Calu3 (cell line): ENCODE results near the gene PAPPA2. TPM values are rescaled to one million over a fixed set of nuclear protein-coding genes. Genes with fewer than 3 reads are reported as not detected.

Experiments
- BruUV-seq: library from RNA; stranded (reverse); fragments of 400-500 nt; replicated peaks from 2 replicates; lab custom pipeline; 2021; lab: Mats Ljungman, UMichigan
- CTCF ChIA-PET: fragments of 300-600 bp; sonication (Branson Sonifier 250); formaldehyde crosslinking; loops from one replicate; lab custom pipeline; 2022; ENCODE audit warnings: antibody characterized with exemption; lab: Charles Lee
- DNase-seq: peaks from one replicate; pipeline ENCODE4 v3.0.0; 2022
- H3K27ac Mint-ChIP-seq: one replicate; pipeline ENCODE4 v1.8.0; 2022; ENCODE audit warnings: mixed read lengths; ENCODE audit not compliant: unreplicated experiment
- H3K27me3 Mint-ChIP-seq: one replicate; pipeline ENCODE4 v1.8.0; 2022; ENCODE audit warnings: mixed read lengths; ENCODE audit not compliant: unreplicated experiment
- H3K36me3 Mint-ChIP-seq: one replicate; pipeline ENCODE4 v1.8.0; 2022; ENCODE audit warnings: mild to moderate bottlenecking, moderate library complexity, mixed read lengths; ENCODE audit not compliant: insufficient read depth, unreplicated experiment
- H3K4me1 Mint-ChIP-seq: one replicate; pipeline ENCODE4 v1.8.0; 2022; ENCODE audit warnings: mild to moderate bottlenecking, low read depth, mixed read lengths; ENCODE audit not compliant: unreplicated experiment
- H3K4me3 Mint-ChIP-seq: one replicate; pipeline ENCODE4 v1.8.0; 2022; ENCODE audit warnings: mild to moderate bottlenecking, low read depth, moderate library complexity, mixed read lengths; ENCODE audit not compliant: unreplicated experiment
- H3K9me3 Mint-ChIP-seq: one replicate; pipeline ENCODE4 v1.8.0; 2022; ENCODE audit warnings: low read depth, mixed read lengths; ENCODE audit not compliant: unreplicated experiment
- CTCF ChIP-seq: fragments of 200-600 bp; IDR thresholded peaks from one replicate; pipeline ENCODE4 v1.8.0; 2022; ENCODE audit warnings: antibody characterized with exemption; ENCODE audit not compliant: unreplicated experiment
- intact Hi-C: fragments of 100-400 bp; cut with micrococcal nuclease; formaldehyde crosslinking; loops from one replicate; pipeline ENCODE4 v1.10.0; 2022; ENCODE audit not compliant: unreplicated experiment
- total RNA-seq: library from RNA; stranded (reverse); gene quantifications from 2 replicates; pipeline ENCODE4 v1.2.3, GENCODE V29; 2022

Gene PAPPA2
- total RNA-seq, 1 experiment from 2014 or later: 0.14 TPM

- no peaks in the 10 kb centered on the region for H3K4me1 Mint-ChIP-seq
- H3K4me3 Mint-ChIP-seq: no peak overlapping the region
- H3K27me3 Mint-ChIP-seq: peaks cover 65% of the 10 kb centered on the region
- CTCF ChIA-PET: no interaction called here
- H3K9me3 Mint-ChIP-seq: no peaks in the 10 kb centered on the region
- BruUV-seq: no TSS peak
- no peak for TF ChIP-seq CTCF
- no peak overlapping the region for H3K27ac Mint-ChIP-seq
- no peaks in the 10 kb centered on the region for H3K36me3 Mint-ChIP-seq
- DNase-seq: no peak
- intact Hi-C loops: no loop called here
These were observed 17.0 kb downstream of the PAPPA2 start for GRCh38 chr1:176479971-176480370.

GRCh38 chr1:176480750-176481149 is 17.8 kb downstream of the PAPPA2 start:
- DNase-seq: no peak
- H3K36me3 Mint-ChIP-seq: no peaks in the 10 kb centered on the region
- no peak overlapping the region for H3K4me3 Mint-ChIP-seq
- CTCF ChIA-PET: no interaction called here
- intact Hi-C loops: no loop called here
- H3K27ac Mint-ChIP-seq: no peak overlapping the region
- BruUV-seq: no TSS peak
- H3K27me3 Mint-ChIP-seq: peaks cover 65% of the 10 kb centered on the region
- TF ChIP-seq CTCF: no peak
- no peaks in the 10 kb centered on the region for H3K9me3 Mint-ChIP-seq
- no peaks in the 10 kb centered on the region for H3K4me1 Mint-ChIP-seq

GRCh38 chr1:176485083-176485482 is 22.1 kb downstream of the PAPPA2 start:
- H3K27ac Mint-ChIP-seq: no peak overlapping the region
- TF ChIP-seq CTCF: no peak
- H3K4me1 Mint-ChIP-seq: no peaks in the 10 kb centered on the region
- peaks cover 66% of the 10 kb centered on the region for H3K27me3 Mint-ChIP-seq
- DNase-seq: no peak
- no peaks in the 10 kb centered on the region for H3K9me3 Mint-ChIP-seq
- intact Hi-C loops: no loop called here
- H3K4me3 Mint-ChIP-seq: no peak overlapping the region
- CTCF ChIA-PET: interaction anchor here (0.6 kb wide), 1 partner anchor 10 kb away, joined by 4 read pairs; no protein-coding TSS in a partner anchor
- no peaks in the 10 kb centered on the region for H3K36me3 Mint-ChIP-seq
- BruUV-seq: no TSS peak

GRCh38 chr1:176494436-176494835 is 31.5 kb downstream of the PAPPA2 start:
- H3K9me3 Mint-ChIP-seq: no peaks in the 10 kb centered on the region
- H3K4me3 Mint-ChIP-seq: no peak overlapping the region
- no peak overlapping the region for H3K27ac Mint-ChIP-seq
- TF ChIP-seq CTCF: no peak
- peaks cover 34% of the 10 kb centered on the region for H3K27me3 Mint-ChIP-seq
- intact Hi-C loops: no loop called here
- H3K4me1 Mint-ChIP-seq: no peaks in the 10 kb centered on the region
- H3K36me3 Mint-ChIP-seq: no peaks in the 10 kb centered on the region
- BruUV-seq: no TSS peak
- CTCF ChIA-PET: no interaction called here
- no peak for DNase-seq
